ENCODE data around the gene CHCHD3.

CHCHD3 gene

DNA sequence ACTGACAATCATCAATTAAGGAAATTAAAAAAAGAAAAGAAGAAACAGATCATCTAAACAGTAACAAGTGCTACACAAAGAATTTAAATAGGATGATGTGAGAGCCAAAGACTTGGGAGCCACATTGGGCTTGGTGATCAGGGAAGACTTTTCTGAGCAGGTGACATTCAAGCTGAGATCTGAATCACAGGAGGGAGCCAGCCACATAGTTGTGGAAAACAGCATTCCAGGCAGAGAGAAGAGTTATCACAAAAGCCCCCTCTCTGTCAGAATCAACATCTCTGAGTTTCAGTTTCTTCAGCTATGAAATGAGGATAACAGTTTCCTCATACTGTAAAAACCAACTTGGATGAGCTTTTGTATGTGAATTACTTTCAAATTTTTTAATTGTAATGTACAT is 336.4 kb downstream of the CHCHD3 start:
- Mint-ChIP-seq H3K4me1 (ENCODE audit: low read depth) (no peaks in the 10 kb centered on the region), H3K27me3 (no peaks in the 10 kb centered on the region), H3K27ac (no peak overlapping the region), H3K4me3 (no peak overlapping the region), H3K36me3 (peaks cover 5% of the 10 kb centered on the region), H3K9me3 (ENCODE audit: low read depth) (peaks cover 7% of the 10 kb centered on the region)

DNA sequence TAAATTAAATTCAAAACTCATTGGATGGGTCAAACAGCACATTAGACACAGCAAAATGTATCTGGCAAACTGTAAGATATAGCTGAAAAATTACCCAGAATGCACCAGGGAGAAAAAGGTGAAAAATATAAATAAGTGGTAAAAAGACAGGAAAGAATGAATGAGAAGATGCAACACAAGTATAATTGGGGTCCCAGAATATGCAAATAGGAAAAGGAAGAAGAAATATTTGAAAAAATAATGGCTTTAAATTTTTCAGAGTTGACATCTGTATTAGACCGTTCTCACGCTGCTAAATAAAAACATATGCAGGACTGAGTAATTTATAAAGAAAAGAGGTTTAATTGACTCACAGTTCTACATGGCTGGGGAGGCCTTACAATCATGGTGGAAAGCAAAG is 337.9 kb downstream of the CHCHD3 start:
- no peaks in the 10 kb centered on the region for H3K4me1 Mint-ChIP-seq (ENCODE audit: low read depth)
- H3K9me3 Mint-ChIP-seq (ENCODE audit: low read depth): peaks cover 7% of the 10 kb centered on the region
- H3K27ac Mint-ChIP-seq: no peak overlapping the region
- peaks cover 5% of the 10 kb centered on the region for H3K36me3 Mint-ChIP-seq
- H3K27me3 Mint-ChIP-seq: no peaks in the 10 kb centered on the region
- H3K4me3 Mint-ChIP-seq: no peak overlapping the region

DNA sequence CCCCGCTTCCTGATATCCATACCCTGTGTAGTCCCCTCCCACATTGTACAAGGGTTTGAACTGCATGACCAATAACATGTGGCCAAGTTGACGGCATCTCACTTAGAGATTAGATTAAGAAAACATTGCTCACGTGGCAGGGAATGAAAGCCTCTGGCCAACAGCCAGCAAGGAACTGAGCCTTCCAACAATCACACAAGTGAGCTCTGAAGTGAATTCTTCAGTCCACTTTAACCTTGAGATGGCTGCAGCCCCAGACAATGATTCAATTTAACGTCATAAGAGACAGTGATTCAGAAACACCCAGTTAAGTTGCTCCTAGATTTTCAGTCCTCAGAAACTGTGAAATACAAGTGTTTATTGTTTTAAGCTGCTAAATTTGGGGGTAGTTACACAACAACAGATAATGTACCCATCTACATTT is 339.7 kb downstream of the CHCHD3 start:
- no peaks in the 10 kb centered on the region for H3K27me3 Mint-ChIP-seq
- peaks cover 7% of the 10 kb centered on the region for H3K9me3 Mint-ChIP-seq (ENCODE audit: low read depth)
- no peak overlapping the region for H3K27ac Mint-ChIP-seq
- no peaks in the 10 kb centered on the region for H3K4me1 Mint-ChIP-seq (ENCODE audit: low read depth)
- peaks cover 5% of the 10 kb centered on the region for H3K36me3 Mint-ChIP-seq
- H3K4me3 Mint-ChIP-seq: no peak overlapping the region

DNA sequence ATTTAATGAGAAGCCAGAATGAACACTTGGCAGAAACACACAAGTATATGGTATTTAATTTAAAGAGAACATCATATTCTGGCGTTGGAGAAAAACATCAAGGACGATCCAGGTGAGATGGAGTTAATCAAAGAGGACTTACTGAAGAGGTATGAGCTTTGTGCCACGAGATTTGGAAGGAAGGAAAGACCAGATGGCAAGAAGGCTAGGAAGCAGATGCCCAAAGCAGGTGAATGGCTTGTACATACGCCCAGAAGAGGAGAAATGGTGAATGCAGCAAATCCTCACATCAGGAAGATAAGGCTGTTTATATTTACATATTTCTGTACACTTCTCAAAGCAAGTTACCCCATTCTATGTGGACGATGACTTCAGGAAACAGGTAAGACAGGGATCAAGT is 341.7 kb downstream of the CHCHD3 start:
- Mint-ChIP-seq H3K9me3 (ENCODE audit: low read depth) (peaks cover 7% of the 10 kb centered on the region), H3K27me3 (no peaks in the 10 kb centered on the region), H3K4me3 (no peak overlapping the region), H3K4me1 (ENCODE audit: low read depth) (no peaks in the 10 kb centered on the region), H3K27ac (no peak overlapping the region), H3K36me3 (peaks cover 5% of the 10 kb centered on the region)

DNA sequence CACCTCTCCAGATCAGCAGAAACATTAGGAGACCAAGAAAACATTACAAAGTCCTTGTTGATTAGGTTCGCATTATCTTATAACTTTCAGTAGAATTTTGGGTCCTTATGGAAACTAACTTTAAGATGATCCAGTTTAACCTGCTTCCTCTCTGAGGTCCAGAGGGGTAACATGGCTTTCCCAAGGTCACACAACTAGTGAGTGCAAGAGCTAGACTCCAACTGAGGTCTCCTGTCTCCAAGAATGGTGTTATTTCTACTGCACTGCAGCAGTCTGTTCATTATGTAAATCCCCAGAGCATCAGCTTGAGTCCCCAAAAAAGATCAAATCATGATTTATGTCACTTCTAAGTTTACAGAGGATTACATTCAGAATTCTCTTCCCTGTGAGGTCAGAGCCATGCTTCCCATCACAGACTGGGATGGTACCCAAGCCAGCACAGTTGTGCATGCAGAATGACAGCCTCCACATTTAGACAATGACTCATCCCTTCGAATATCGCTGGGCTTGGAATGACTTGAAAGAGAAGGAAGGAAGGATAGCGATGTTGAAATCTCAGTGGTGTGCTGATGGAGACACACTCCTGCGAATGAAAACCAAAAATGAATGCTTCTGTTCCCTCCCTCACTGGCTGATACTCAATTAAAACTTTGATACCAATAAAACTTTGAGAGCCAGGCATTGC is 342.5 kb downstream of the CHCHD3 start:
- Mint-ChIP-seq H3K4me3 (no peak overlapping the region), H3K27ac (no peak overlapping the region), H3K36me3 (peaks cover 5% of the 10 kb centered on the region), H3K27me3 (no peaks in the 10 kb centered on the region), H3K9me3 (ENCODE audit: low read depth) (peaks cover 7% of the 10 kb centered on the region), H3K4me1 (ENCODE audit: low read depth) (no peaks in the 10 kb centered on the region)

DNA sequence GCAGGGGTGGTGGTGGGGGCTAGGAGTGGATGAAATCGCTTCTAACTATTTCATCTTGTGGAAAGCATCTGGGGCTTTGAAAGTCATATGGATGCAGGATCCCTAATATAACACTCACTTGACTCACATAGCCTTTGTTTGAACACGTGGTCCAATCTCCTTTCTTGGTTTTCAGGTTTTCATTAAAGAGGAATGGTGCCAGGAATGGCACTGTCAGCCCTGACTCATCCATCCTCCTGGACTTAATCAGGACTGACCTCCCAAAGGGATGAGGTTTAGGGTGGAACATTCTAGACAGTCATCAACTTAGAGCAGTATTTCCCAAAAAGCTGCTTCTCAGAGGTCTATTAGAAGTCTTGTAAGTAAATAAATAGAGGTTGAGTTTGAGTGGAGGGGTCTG is 343.6 kb downstream of the CHCHD3 start:
- H3K27me3 Mint-ChIP-seq: no peaks in the 10 kb centered on the region
- H3K36me3 Mint-ChIP-seq: peaks cover 5% of the 10 kb centered on the region
- H3K9me3 Mint-ChIP-seq (ENCODE audit: low read depth): peaks cover 7% of the 10 kb centered on the region
- H3K4me1 Mint-ChIP-seq (ENCODE audit: low read depth): no peaks in the 10 kb centered on the region
- H3K27ac Mint-ChIP-seq: no peak overlapping the region
- no peak overlapping the region for H3K4me3 Mint-ChIP-seq

DNA sequence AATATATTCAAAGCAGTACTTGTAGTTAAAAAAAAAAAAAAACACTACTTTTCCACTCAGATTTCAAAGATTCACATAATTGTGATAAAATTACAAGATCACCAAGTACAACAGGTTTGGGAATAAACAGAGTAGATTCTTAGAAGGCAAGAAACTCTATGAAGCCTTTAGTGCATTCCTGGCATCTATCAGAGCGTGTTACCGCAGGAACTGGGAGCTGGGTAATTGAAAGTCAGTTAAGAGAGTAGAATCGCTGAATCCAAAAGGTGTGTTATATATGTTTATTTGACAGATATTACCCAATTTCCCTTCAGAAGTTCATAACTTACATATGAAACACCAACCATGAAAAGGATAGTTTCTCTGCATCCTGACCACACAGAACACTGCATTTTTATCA is 346.4 kb downstream of the CHCHD3 start:
- H3K27me3 Mint-ChIP-seq: no peaks in the 10 kb centered on the region
- no peak overlapping the region for H3K4me3 Mint-ChIP-seq
- no peaks in the 10 kb centered on the region for H3K36me3 Mint-ChIP-seq
- no peaks in the 10 kb centered on the region for H3K9me3 Mint-ChIP-seq (ENCODE audit: low read depth)
- no peak overlapping the region for H3K27ac Mint-ChIP-seq
- no peaks in the 10 kb centered on the region for H3K4me1 Mint-ChIP-seq (ENCODE audit: low read depth)
